Muscle layer of duodenum (tissue), 2 donors: ENCODE data around the gene TMEM60.

Experiments used
- H3K27ac ChIP-seq: one replicate; pipeline ENCODE4 v1.7.0; 2013; ENCODE audit warnings: mild to moderate bottlenecking, low read length
- H3K27me3 ChIP-seq: one replicate; pipeline ENCODE4 v1.7.0; 2013; ENCODE audit warnings: low read depth, mild to moderate bottlenecking, control low read depth, low read length
- H3K36me3 ChIP-seq, 2 donors: one replicate each; pipeline ENCODE4 v1.7.0; 2013; ENCODE audit warnings: low read length in 2 of 2, control low read depth in 1 of 2, mild to moderate bottlenecking in 1 of 2; ENCODE audit not compliant: insufficient read depth in 2 of 2, control insufficient read depth in 1 of 2
- H3K4me1 ChIP-seq, 2 donors: one replicate each; pipeline ENCODE4 v1.7.0; 2013; ENCODE audit warnings: low read length in 2 of 2, mild to moderate bottlenecking in 2 of 2, control low read depth in 1 of 2, moderate library complexity in 1 of 2; ENCODE audit not compliant: insufficient read depth in 2 of 2, control insufficient read depth in 1 of 2
- H3K4me3 ChIP-seq, 2 donors: one replicate each; pipeline ENCODE4 v1.7.0; 2013; ENCODE audit warnings: low read length in 2 of 2, low read depth in 1 of 2, mild to moderate bottlenecking in 1 of 2
- H3K9me3 ChIP-seq, 2 donors: one replicate each; pipeline ENCODE4 v1.7.0; 2013; ENCODE audit warnings: low read length in 2 of 2, control low read depth in 1 of 2, mild to moderate bottlenecking in 1 of 2; ENCODE audit not compliant: control insufficient read depth in 1 of 2
- donor health status: healthy.

TMEM60 gene

DNA sequence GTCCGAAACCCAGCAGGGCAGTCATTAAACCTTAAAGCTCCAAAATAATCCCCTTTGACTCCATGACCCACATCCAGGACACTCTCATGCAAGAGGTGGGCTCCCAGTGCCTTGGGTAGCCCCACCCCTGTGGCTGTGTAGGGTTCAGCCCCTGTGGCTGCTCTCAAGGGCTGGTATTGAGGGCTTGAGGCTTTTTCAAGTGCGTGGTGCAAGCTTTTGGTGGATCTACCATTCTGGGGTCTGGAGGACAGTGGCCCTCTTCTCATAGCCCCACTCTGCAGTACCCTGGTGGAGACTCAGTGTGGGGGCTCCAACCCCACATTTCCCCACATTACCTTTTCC lies 51.4 kb downstream of the TMEM60 start:
- Histone ChIP-seq H3K27ac (no peak overlapping the region), H3K4me3 (no peak overlapping the region), H3K36me3 (peaks cover 3 to 5% of the 10 kb centered on the region in 2 donors)

DNA sequence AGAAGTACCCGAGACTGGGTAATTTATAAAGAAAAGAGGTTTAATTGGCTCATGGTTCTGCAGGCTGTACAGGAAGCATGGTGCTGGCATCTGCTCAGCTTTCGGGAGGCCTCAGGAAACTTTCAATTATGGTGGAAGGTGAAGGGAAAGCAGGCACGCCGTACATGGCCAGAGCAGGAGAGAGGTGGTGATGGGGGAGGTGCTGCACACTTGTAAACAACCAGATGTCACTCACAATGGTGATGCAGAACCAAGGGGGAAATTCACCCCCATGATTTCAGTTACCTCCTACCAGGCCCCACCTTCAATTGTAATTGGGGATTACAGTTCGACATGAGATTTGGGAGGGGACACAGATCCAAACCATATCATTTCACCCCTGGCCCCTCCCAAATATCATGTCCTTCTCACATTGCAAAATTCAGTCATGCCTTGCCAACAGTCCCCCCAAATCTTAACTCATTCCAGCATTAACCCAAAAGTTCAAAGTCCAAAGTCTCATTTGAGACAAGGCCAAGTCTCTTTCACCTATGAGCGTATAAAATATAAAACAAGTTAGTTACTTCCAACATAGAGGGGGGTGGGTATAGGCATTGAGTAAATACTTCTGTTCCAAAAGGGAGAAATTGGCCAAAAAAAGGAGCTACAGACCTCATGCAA lies 51.9 kb downstream of the TMEM60 start:
- H3K27me3 ChIP-seq: no peaks in the 10 kb centered on the region
- H3K9me3 ChIP-seq: no peaks in the 10 kb centered on the region
- no peak overlapping the region for H3K27ac ChIP-seq
- no peaks in the 10 kb centered on the region for H3K4me1 ChIP-seq
- no peak overlapping the region for H3K4me3 ChIP-seq
- peaks cover under 1 to 5% of the 10 kb centered on the region in 2 donors for H3K36me3 ChIP-seq

More for the DNA sequence above, 51.4 kb downstream of the TMEM60 start:
- Histone ChIP-seq H3K4me1 (no peaks in the 10 kb centered on the region), H3K9me3 (no peaks in the 10 kb centered on the region), H3K27me3 (no peaks in the 10 kb centered on the region)

DNA sequence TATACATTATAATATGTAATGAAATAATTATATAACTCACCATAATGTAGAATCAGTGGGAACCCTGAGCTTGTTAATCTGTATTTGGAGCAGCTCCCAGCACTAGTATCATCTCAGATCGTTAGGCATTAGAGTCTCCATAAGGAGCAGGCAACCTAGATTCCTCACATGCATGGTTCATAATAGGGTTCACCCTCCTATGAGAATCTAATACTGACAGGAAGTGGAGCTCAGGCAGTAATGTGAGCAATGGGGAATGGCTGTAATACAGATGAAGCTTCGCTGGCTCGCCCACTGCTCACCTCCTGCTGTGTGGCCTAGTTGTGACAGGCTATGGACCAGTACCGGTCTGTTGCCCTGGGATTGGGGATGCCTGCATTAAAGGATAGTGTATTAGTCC lies 52.5 kb downstream of the TMEM60 start:
- H3K4me3 ChIP-seq: no peak overlapping the region
- no peaks in the 10 kb centered on the region for H3K9me3 ChIP-seq
- no peak overlapping the region for H3K27ac ChIP-seq
- no peaks in the 10 kb centered on the region for H3K27me3 ChIP-seq
- peaks cover 0 to 5% of the 10 kb centered on the region in 2 donors for H3K36me3 ChIP-seq
- no peaks in the 10 kb centered on the region for H3K4me1 ChIP-seq
